WTC11 (cell line): ENCODE results near the gene ID4. TPM values are rescaled to one million over a fixed set of nuclear protein-coding genes. Genes with fewer than 3 reads are reported as not detected.

Source experiments
- ATAC-seq: fragments of 200-7000 bp; cut with Tn5 transposase; 2 replicates; pipeline ENCODE4 v1.10.0; 2021; ENCODE audit warnings: mild to moderate bottlenecking, moderate library complexity
- CTCF ChIA-PET: fragments of 300-600 bp; sonication (Branson Sonifier 250); formaldehyde crosslinking; loops from one replicate; lab custom pipeline; 2021; ENCODE audit warnings: antibody characterized with exemption; lab: Charles Lee
- POLR2A ChIA-PET: fragments of 350-600 bp; sonication (Branson Sonifier 250); formaldehyde crosslinking; loops from one replicate; lab custom pipeline; 2021; ENCODE audit warnings: antibody characterized with exemption; lab: Charles Lee
- DNase-seq: peaks from one replicate; pipeline ENCODE4 v3.0.0; 2021; ENCODE audit warnings: low spot score
- H3K27ac Mint-ChIP-seq: 2 replicates; pipeline ENCODE4 v1.8.0; 2021; ENCODE audit warnings: mixed read lengths
- H3K27me3 Mint-ChIP-seq: 2 replicates; pipeline ENCODE4 v1.8.0; 2021; ENCODE audit warnings: low read depth, mild to moderate bottlenecking, moderate library complexity, mixed read lengths
- H3K36me3 Mint-ChIP-seq: 2 replicates; pipeline ENCODE4 v1.8.0; 2021; ENCODE audit warnings: mixed read lengths
- H3K4me1 Mint-ChIP-seq: 2 replicates; pipeline ENCODE4 v1.8.0; 2022; ENCODE audit warnings: mixed read lengths
- H3K4me3 Mint-ChIP-seq: 2 replicates; pipeline ENCODE4 v1.8.0; 2021; ENCODE audit warnings: mild to moderate bottlenecking, moderate library complexity, mixed read lengths
- H3K9me3 Mint-ChIP-seq: 2 replicates; pipeline ENCODE4 v1.8.0; 2021; ENCODE audit warnings: mixed read lengths
- ATF1 ChIP-seq: sonication (generic); formaldehyde crosslinking; IDR thresholded peaks from 2 replicates; pipeline ENCODE4 v1.8.1; 2023; ENCODE audit warnings: mild to moderate bottlenecking, moderate library complexity, missing genetic modification reagents
- CBFB ChIP-seq: sonication (generic); formaldehyde crosslinking; IDR thresholded peaks from 2 replicates; pipeline ENCODE4 v1.8.1; 2022; ENCODE audit warnings: mild to moderate bottlenecking, low read depth, missing genetic modification reagents
- CREB1 ChIP-seq: sonication (generic); formaldehyde crosslinking; IDR thresholded peaks from 2 replicates; pipeline ENCODE4 v1.8.0; 2023; ENCODE audit warnings: mild to moderate bottlenecking, missing genetic modification reagents
- ELF4 ChIP-seq: sonication (generic); formaldehyde crosslinking; IDR thresholded peaks from 2 replicates; pipeline ENCODE4 v1.8.1; 2022; ENCODE audit warnings: low read depth, mild to moderate bottlenecking, moderate library complexity, missing genetic modification reagents
- EMX1 ChIP-seq: fragments of 250-450 bp; sonication (Bioruptor Pico); IDR thresholded peaks from 2 replicates; pipeline ENCODE4 v1.8.0; 2021; ENCODE audit warnings: mild to moderate bottlenecking
- GRHL2 ChIP-seq: fragments of 250-450 bp; sonication (Bioruptor Pico); IDR thresholded peaks from 2 replicates; pipeline ENCODE4 v1.8.0; 2022; ENCODE audit warnings: mild to moderate bottlenecking, moderate library complexity; ENCODE audit not compliant: insufficient replicate concordance, severe bottlenecking
- HMGA2 ChIP-seq: fragments of 250-450 bp; sonication (Bioruptor Pico); IDR thresholded peaks from 2 replicates; pipeline ENCODE4 v1.4.0; 2021; ENCODE audit warnings: mild to moderate bottlenecking, moderate library complexity
- JAZF1 ChIP-seq: fragments of 250-450 bp; sonication (Bioruptor Pico); IDR thresholded peaks from 2 replicates; pipeline ENCODE4 v1.9.0; 2021; ENCODE audit warnings: moderate library complexity, mild to moderate bottlenecking, inconsistent platforms
- JUN ChIP-seq: sonication (generic); formaldehyde crosslinking; IDR thresholded peaks from 2 replicates; pipeline ENCODE4 v1.8.0; 2023; ENCODE audit warnings: mild to moderate bottlenecking, missing genetic modification reagents
- KAT7 ChIP-seq: sonication (generic); formaldehyde crosslinking; IDR thresholded peaks from 2 replicates; pipeline ENCODE4 v1.8.1; 2023; ENCODE audit warnings: missing genetic modification reagents, mild to moderate bottlenecking, borderline replicate concordance
- MYBL2 ChIP-seq: sonication (generic); formaldehyde crosslinking; IDR thresholded peaks from 2 replicates; pipeline ENCODE4 v1.8.1; 2023; ENCODE audit warnings: mild to moderate bottlenecking, moderate library complexity, missing genetic modification reagents
- NR3C1 ChIP-seq: sonication (generic); formaldehyde crosslinking; conservative IDR thresholded peaks from 2 replicates; pipeline ENCODE4 v1.8.1; 2023; ENCODE audit warnings: low read depth, mild to moderate bottlenecking, missing genetic modification reagents
- OVOL2 ChIP-seq: fragments of 250-450 bp; sonication (Bioruptor Pico); IDR thresholded peaks from 2 replicates; pipeline ENCODE4 v1.9.0; 2021; ENCODE audit warnings: mild to moderate bottlenecking, borderline replicate concordance
- PRRX2 ChIP-seq: fragments of 250-450 bp; sonication (Bioruptor Pico); IDR thresholded peaks from 2 replicates; pipeline ENCODE4 v1.8.0; 2021; ENCODE audit warnings: mild to moderate bottlenecking
- RORB ChIP-seq: fragments of 250-450 bp; sonication (Bioruptor Pico); IDR thresholded peaks from 2 replicates; pipeline ENCODE4 v1.9.0; 2021; ENCODE audit warnings: mild to moderate bottlenecking
- TEAD4 ChIP-seq: sonication (generic); formaldehyde crosslinking; IDR thresholded peaks from 2 replicates; pipeline ENCODE4 v1.8.0; 2022; ENCODE audit warnings: mild to moderate bottlenecking, missing genetic modification reagents
- ZNF396 ChIP-seq: fragments of 250-450 bp; sonication (Bioruptor Pico); IDR thresholded peaks from 2 replicates; pipeline ENCODE4 v1.8.0; 2021; ENCODE audit warnings: mild to moderate bottlenecking, moderate library complexity, borderline replicate concordance
- ZNF671 ChIP-seq: fragments of 250-450 bp; sonication (Bioruptor Pico); IDR thresholded peaks from 2 replicates; pipeline ENCODE4 v1.8.0; 2021; ENCODE audit warnings: mild to moderate bottlenecking
- total RNA-seq: library from RNA; stranded (reverse); gene quantifications from 3 replicates; pipeline ENCODE4 v1.2.3, GENCODE V29; 2021
- TF ChIP-seq, protein P1 (sequence below): sonication (generic); formaldehyde crosslinking; conservative IDR thresholded peaks from 2 replicates; pipeline ENCODE4 v1.8.1; 2022; ENCODE audit warnings: mild to moderate bottlenecking, missing genetic modification reagents
- TF ChIP-seq, protein P2 (sequence below): sonication (generic); formaldehyde crosslinking; IDR thresholded peaks from 2 replicates; pipeline ENCODE4 v1.8.1; 2023; ENCODE audit warnings: mild to moderate bottlenecking, missing genetic modification reagents
- TF ChIP-seq, protein P3 (sequence below): sonication (generic); formaldehyde crosslinking; IDR thresholded peaks from 2 replicates; pipeline ENCODE4 v1.8.1; 2022; ENCODE audit warnings: low read depth, mild to moderate bottlenecking, moderate library complexity, missing genetic modification reagents, borderline replicate concordance
- TF ChIP-seq, protein P4 (sequence below): sonication (generic); formaldehyde crosslinking; IDR thresholded peaks from 2 replicates; pipeline ENCODE4 v1.8.0; 2022; ENCODE audit warnings: mild to moderate bottlenecking, missing genetic modification reagents
- TF ChIP-seq, protein P5 (sequence below): sonication (generic); formaldehyde crosslinking; IDR thresholded peaks from 2 replicates; pipeline ENCODE4 v1.8.1; 2023; ENCODE audit warnings: mild to moderate bottlenecking, missing genetic modification reagents, moderate library complexity
- TF ChIP-seq, protein P6 (sequence below): fragments of 250-450 bp; sonication (Bioruptor Pico); IDR thresholded peaks from 2 replicates; pipeline ENCODE4 v1.9.0; 2021; ENCODE audit warnings: mild to moderate bottlenecking
- TF ChIP-seq, protein P7 (sequence below): sonication (generic); formaldehyde crosslinking; IDR thresholded peaks from 2 replicates; pipeline ENCODE4 v1.8.0; 2022; ENCODE audit warnings: mild to moderate bottlenecking, missing genetic modification reagents
- TF ChIP-seq, protein P8 (sequence below): sonication (generic); formaldehyde crosslinking; IDR thresholded peaks from 2 replicates; pipeline ENCODE4 v1.8.0; 2022; ENCODE audit warnings: mild to moderate bottlenecking, missing genetic modification reagents
- TF ChIP-seq, protein P9 (sequence below): fragments of 250-450 bp; sonication (Bioruptor Pico); IDR thresholded peaks from 2 replicates; pipeline ENCODE4 v1.9.0; 2021; ENCODE audit warnings: mild to moderate bottlenecking, borderline replicate concordance

The ID4 gene
- total RNA-seq, 1 experiment from 2014 or later: 4.5 TPM

DNA sequence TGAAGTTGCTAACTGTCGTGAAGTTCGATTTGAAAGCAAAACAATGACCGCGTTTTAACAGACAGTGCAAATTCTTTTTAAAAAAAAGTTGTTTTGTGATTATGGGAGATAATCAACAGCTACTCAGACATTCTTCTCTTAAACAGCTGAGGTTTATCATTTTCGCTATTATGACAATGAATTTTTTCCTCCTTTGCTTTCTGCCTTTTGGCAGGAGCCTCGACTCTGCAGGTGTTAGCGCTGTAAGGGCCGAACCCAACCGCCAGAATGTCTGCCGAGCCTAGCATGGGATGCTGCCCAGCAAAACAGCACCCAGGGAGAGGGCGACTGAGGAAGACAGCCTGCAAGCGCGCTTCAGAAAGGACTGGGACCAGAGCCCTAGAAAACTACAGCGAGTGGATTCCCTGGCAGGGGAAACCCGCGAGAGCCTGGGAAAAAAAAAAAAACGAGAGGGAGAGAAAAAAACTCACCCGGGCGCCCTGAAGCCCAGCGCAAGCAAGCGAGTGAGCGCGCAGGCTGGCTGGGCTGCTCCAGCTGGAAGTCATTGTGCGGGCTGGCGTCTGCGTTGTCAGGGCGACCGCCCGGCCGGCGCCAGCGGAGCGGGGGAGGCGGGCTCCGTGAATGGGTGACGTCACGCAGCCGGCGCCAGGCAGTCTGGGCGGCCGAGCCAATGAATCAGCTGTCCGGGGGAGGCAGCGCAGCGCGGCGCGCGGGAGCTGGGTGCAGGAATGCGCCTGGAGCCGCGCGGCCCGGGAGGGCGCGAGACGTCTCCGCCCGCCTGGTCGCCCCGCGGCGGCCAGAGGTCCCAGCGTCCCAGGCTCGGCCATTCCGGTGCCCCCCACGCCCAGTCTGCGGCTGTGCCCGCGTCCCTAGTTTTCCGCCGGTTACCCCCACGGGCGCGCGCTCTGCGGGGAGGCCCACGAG lies 32.7 kb upstream of the ID4 start:
- Mint-ChIP-seq H3K27ac (peak overlapping the region; percentile 76), H3K4me1 (peaks cover 20% of the 10 kb centered on the region), H3K9me3 (peaks cover 11% of the 10 kb centered on the region), H3K36me3 (peaks cover 3% of the 10 kb centered on the region; the same call in 1 of the 2 replicates), H3K4me3 (peak overlapping the region; percentile 81), H3K27me3 (peaks cover 27% of the 10 kb centered on the region)
- ATAC-seq (peak; percentile 92), DNase-seq (peak; percentile 96)
- POLR2A ChIA-PET: interaction anchor here (1.0 to 2.1 kb wide), 3 partner anchors 14 to 33 kb away, joined by 4 to 21 read pairs (median 5); partner anchors contain the start of gene ID4
- CTCF ChIA-PET: interaction anchor here (0.7 to 1.2 kb wide), 5 partner anchors 11 to 780 kb away, joined by 3 to 4 read pairs (median 4); partner anchors contain the start of gene ID4
- TF ChIP-seq ELF4 (CRISPR knock-in tag) (no peak), NR3C1 (CRISPR knock-in tag) (no peak), CBFB (CRISPR knock-in tag) (no peak), CREB1 (CRISPR knock-in tag) (no peak), KAT7 (CRISPR knock-in tag) (no peak), OVOL2 (CRISPR knock-in tag) (no peak; the same call in 1 of the 2 replicates), JUN (CRISPR knock-in tag) (no peak), ZNF396 (CRISPR knock-in tag) (no peak), EMX1 (CRISPR knock-in tag) (no peak), RORB (CRISPR knock-in tag) (no peak), JAZF1 (no peak), PRRX2 (CRISPR knock-in tag) (no peak), MYBL2 (peak; percentile 35; the same call in 1 of the 2 replicates), GRHL2 (CRISPR knock-in tag) (no peak), HMGA2 (CRISPR knock-in tag) (no peak), ZNF671 (no peak), TEAD4 (no peak), ATF1 (CRISPR knock-in tag) (no peak)
- TF ChIP-seq, protein P1, sequence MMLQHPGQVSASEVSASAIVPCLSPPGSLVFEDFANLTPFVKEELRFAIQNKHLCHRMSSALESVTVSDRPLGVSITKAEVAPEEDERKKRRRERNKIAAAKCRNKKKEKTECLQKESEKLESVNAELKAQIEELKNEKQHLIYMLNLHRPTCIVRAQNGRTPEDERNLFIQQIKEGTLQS (CRISPR knock-in tag): no peak
- TF ChIP-seq, protein P2, sequence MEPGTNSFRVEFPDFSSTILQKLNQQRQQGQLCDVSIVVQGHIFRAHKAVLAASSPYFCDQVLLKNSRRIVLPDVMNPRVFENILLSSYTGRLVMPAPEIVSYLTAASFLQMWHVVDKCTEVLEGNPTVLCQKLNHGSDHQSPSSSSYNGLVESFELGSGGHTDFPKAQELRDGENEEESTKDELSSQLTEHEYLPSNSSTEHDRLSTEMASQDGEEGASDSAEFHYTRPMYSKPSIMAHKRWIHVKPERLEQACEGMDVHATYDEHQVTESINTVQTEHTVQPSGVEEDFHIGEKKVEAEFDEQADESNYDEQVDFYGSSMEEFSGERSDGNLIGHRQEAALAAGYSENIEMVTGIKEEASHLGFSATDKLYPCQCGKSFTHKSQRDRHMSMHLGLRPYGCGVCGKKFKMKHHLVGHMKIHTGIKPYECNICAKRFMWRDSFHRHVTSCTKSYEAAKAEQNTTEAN: no peak
- TF ChIP-seq, protein P3, sequence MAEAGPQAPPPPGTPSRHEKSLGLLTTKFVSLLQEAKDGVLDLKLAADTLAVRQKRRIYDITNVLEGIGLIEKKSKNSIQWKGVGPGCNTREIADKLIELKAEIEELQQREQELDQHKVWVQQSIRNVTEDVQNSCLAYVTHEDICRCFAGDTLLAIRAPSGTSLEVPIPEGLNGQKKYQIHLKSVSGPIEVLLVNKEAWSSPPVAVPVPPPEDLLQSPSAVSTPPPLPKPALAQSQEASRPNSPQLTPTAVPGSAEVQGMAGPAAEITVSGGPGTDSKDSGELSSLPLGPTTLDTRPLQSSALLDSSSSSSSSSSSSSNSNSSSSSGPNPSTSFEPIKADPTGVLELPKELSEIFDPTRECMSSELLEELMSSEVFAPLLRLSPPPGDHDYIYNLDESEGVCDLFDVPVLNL (CRISPR knock-in tag): no peak
- TF ChIP-seq, protein P4, sequence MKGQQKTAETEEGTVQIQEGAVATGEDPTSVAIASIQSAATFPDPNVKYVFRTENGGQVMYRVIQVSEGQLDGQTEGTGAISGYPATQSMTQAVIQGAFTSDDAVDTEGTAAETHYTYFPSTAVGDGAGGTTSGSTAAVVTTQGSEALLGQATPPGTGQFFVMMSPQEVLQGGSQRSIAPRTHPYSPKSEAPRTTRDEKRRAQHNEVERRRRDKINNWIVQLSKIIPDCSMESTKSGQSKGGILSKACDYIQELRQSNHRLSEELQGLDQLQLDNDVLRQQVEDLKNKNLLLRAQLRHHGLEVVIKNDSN (CRISPR knock-in tag): no peak
- TF ChIP-seq, protein P5, sequence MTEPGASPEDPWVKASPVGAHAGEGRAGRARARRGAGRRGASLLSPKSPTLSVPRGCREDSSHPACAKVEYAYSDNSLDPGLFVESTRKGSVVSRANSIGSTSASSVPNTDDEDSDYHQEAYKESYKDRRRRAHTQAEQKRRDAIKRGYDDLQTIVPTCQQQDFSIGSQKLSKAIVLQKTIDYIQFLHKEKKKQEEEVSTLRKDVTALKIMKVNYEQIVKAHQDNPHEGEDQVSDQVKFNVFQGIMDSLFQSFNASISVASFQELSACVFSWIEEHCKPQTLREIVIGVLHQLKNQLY (CRISPR knock-in tag): 0 out of 2 replicates have a peak, but pooled peaks have one; percentile 61
- TF ChIP-seq, protein P6, sequence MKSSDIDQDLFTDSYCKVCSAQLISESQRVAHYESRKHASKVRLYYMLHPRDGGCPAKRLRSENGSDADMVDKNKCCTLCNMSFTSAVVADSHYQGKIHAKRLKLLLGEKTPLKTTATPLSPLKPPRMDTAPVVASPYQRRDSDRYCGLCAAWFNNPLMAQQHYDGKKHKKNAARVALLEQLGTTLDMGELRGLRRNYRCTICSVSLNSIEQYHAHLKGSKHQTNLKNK: no peak
- TF ChIP-seq, protein P7, sequence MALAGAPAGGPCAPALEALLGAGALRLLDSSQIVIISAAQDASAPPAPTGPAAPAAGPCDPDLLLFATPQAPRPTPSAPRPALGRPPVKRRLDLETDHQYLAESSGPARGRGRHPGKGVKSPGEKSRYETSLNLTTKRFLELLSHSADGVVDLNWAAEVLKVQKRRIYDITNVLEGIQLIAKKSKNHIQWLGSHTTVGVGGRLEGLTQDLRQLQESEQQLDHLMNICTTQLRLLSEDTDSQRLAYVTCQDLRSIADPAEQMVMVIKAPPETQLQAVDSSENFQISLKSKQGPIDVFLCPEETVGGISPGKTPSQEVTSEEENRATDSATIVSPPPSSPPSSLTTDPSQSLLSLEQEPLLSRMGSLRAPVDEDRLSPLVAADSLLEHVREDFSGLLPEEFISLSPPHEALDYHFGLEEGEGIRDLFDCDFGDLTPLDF (CRISPR knock-in tag): no peak
- TF ChIP-seq, protein P8, sequence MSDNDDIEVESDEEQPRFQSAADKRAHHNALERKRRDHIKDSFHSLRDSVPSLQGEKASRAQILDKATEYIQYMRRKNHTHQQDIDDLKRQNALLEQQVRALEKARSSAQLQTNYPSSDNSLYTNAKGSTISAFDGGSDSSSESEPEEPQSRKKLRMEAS (CRISPR knock-in tag): peak; percentile 71
- TF ChIP-seq, protein P9, sequence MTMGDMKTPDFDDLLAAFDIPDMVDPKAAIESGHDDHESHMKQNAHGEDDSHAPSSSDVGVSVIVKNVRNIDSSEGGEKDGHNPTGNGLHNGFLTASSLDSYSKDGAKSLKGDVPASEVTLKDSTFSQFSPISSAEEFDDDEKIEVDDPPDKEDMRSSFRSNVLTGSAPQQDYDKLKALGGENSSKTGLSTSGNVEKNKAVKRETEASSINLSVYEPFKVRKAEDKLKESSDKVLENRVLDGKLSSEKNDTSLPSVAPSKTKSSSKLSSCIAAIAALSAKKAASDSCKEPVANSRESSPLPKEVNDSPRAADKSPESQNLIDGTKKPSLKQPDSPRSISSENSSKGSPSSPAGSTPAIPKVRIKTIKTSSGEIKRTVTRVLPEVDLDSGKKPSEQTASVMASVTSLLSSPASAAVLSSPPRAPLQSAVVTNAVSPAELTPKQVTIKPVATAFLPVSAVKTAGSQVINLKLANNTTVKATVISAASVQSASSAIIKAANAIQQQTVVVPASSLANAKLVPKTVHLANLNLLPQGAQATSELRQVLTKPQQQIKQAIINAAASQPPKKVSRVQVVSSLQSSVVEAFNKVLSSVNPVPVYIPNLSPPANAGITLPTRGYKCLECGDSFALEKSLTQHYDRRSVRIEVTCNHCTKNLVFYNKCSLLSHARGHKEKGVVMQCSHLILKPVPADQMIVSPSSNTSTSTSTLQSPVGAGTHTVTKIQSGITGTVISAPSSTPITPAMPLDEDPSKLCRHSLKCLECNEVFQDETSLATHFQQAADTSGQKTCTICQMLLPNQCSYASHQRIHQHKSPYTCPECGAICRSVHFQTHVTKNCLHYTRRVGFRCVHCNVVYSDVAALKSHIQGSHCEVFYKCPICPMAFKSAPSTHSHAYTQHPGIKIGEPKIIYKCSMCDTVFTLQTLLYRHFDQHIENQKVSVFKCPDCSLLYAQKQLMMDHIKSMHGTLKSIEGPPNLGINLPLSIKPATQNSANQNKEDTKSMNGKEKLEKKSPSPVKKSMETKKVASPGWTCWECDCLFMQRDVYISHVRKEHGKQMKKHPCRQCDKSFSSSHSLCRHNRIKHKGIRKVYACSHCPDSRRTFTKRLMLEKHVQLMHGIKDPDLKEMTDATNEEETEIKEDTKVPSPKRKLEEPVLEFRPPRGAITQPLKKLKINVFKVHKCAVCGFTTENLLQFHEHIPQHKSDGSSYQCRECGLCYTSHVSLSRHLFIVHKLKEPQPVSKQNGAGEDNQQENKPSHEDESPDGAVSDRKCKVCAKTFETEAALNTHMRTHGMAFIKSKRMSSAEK: no peak
